ENCODE data around the gene PRDM15. TPM values are rescaled to one million over a fixed set of nuclear protein-coding genes. Genes with fewer than 3 reads are reported as not detected.

PRDM15 gene
- total and polyA plus RNA-seq, 2 donors (not counting 3 experiments of a cell fraction or from before 2014, with no cell fraction given) = 11.8 to 12.9 TPM

DNA sequence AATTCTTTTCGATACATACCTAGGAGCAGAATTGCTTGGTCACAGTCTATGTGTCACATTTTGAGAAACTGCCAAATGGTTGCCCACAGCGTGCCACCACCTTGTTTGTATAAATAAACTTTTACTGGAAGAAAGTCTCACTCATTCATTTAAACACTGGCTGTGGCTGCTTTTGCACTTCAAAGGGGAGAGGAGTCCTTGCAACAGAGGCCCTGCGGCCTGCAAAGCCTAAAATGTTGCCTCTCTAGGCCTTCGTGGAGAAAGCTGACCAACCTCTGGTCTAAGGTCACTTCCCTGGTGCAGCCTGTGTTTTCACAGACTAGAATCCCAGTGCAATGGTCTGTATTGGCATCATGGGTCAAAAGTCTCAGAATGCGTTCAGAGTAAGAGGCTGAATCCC is 120.6 kb downstream of the PRDM15 start:
- Histone ChIP-seq H4K20me1 (replicated peaks; ENCODE audit: control insufficient read depth, extremely low read depth, insufficient read depth, low read length) (no peaks in the 10 kb centered on the region), H3K4me3 (replicated peaks in 1 of 3; ENCODE audit: insufficient read depth in 1 of 3, low read depth in 1 of 3, low read length in 3 of 3) (no peak overlapping the region), H3K36me3 (ENCODE audit: control insufficient read depth in 2 of 2, extremely low read depth in 1 of 2, insufficient read depth in 2 of 2, low read length in 2 of 2) (no peaks in the 10 kb centered on the region), H3K27me3 (ENCODE audit: control insufficient read depth in 2 of 2, insufficient read depth in 2 of 2, low read length in 2 of 2) (peaks cover 36 to 38% of the 10 kb centered on the region in 2 experiments), H3K9me1 (replicated peaks; ENCODE audit: control insufficient read depth, extremely low read depth, insufficient read depth, low read length) (no peaks in the 10 kb centered on the region), H3K4me2 (ENCODE audit: insufficient read depth, low read length) (no peak overlapping the region), H3K79me2 (ENCODE audit: control insufficient read depth, insufficient read depth, low read length) (no peaks in the 10 kb centered on the region), H3K9ac (replicated peaks; ENCODE audit: extremely low read depth, insufficient read depth, low read length) (no peak overlapping the region), H3K4me1 (ENCODE audit: control insufficient read depth, extremely low read depth, insufficient read depth, low read length) (no peaks in the 10 kb centered on the region), H3K9me3 (replicated peaks; ENCODE audit: control insufficient read depth, insufficient read depth, low read length) (no peaks in the 10 kb centered on the region), H3K27ac (ENCODE audit: insufficient read depth, low read depth, low read length) (no peak overlapping the region), H2AFZ (ENCODE audit: low read depth, low read length) (no peak overlapping the region)
- FAIRE-seq (no peak), DNase-seq (ENCODE audit: low read depth, low spot score) (no peak)
- no peak for TF ChIP-seq POLR2AphosphoS5 (IDR thresholded peaks at IDR 0.05; ENCODE audit: insufficient read depth, low read depth, low read length)
- TF ChIP-seq MYC (IDR thresholded peaks at IDR 0.05; ENCODE audit: low read depth, low read length) = no peak
- TF ChIP-seq EZH2 (IDR thresholded peaks at IDR 0.05; ENCODE audit: borderline replicate concordance, low read depth, low read length, severe bottlenecking) = no peak
- no peak for TF ChIP-seq JUN (IDR thresholded peaks at IDR 0.05; ENCODE audit: borderline replicate concordance, insufficient read depth, insufficient read length, low read depth)
- no peak for TF ChIP-seq GATA2 (IDR thresholded peaks at IDR 0.05; ENCODE audit: insufficient read depth, insufficient read length, low read depth, low read length)
- TF ChIP-seq FOS (IDR thresholded peaks at IDR 0.05; ENCODE audit: borderline replicate concordance, insufficient read depth, low read length) = no peak
- TF ChIP-seq, protein P1, sequence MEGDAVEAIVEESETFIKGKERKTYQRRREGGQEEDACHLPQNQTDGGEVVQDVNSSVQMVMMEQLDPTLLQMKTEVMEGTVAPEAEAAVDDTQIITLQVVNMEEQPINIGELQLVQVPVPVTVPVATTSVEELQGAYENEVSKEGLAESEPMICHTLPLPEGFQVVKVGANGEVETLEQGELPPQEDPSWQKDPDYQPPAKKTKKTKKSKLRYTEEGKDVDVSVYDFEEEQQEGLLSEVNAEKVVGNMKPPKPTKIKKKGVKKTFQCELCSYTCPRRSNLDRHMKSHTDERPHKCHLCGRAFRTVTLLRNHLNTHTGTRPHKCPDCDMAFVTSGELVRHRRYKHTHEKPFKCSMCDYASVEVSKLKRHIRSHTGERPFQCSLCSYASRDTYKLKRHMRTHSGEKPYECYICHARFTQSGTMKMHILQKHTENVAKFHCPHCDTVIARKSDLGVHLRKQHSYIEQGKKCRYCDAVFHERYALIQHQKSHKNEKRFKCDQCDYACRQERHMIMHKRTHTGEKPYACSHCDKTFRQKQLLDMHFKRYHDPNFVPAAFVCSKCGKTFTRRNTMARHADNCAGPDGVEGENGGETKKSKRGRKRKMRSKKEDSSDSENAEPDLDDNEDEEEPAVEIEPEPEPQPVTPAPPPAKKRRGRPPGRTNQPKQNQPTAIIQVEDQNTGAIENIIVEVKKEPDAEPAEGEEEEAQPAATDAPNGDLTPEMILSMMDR (IDR thresholded peaks at IDR 0.05; ENCODE audit: extremely low read depth in 1 of 2, insufficient read depth in 1 of 2, low read depth in 1 of 2, low read length in 2 of 2) = no peak
- TF ChIP-seq, protein P2, sequence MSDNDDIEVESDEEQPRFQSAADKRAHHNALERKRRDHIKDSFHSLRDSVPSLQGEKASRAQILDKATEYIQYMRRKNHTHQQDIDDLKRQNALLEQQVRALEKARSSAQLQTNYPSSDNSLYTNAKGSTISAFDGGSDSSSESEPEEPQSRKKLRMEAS (IDR thresholded peaks at IDR 0.05; ENCODE audit: insufficient read depth, insufficient read length) = no peak
- no peak for TF ChIP-seq POLR2A (IDR thresholded peaks at IDR 0.05; ENCODE audit: low read depth, low read length)
- dilution Hi-C loops (cut with MboI; ENCODE audit: extremely low pct_ligation_motif_present, low sequenced_read_pairs) (no loop called here), intact Hi-C loops (cut with micrococcal nuclease) (no loop called here)
- no TSS peak for BruUV-seq (replicated peaks)
- POLR2A ChIA-PET = no interaction called here
- CTCF ChIA-PET = interaction anchor here (1.0 kb wide), 1 partner anchor 20 kb away, joined by 3 read pairs; no protein-coding TSS in a partner anchor
